Esophagus muscularis mucosa (tissue), 4 donors: ENCODE results near the gene SH3PXD2A.

Experiments
- CTCF ChIP-seq, 3 experiments: fragments of 200-600 bp in 2 of 3; fragments of 450-650 bp in 1 of 3; sonication (generic) in 2 of 3; IDR thresholded peaks; one replicate each; pipeline ENCODE4 v1.5.1; 2017 to 2019; ENCODE audit warnings: antibody characterized with exemption in 3 of 3, mild to moderate bottlenecking in 2 of 3, moderate library complexity in 1 of 3
- EP300 ChIP-seq: sonication (generic); formaldehyde crosslinking; IDR thresholded peaks from one replicate; pipeline ENCODE4 v1.6.1; 2017; ENCODE audit warnings: antibody characterized with exemption
- POLR2A ChIP-seq: fragments of 450-650 bp; IDR thresholded peaks from one replicate; pipeline ENCODE4 v1.6.1; 2017; ENCODE audit warnings: antibody characterized with exemption, moderate library complexity, mild to moderate bottlenecking, low read depth
- POLR2AphosphoS5 ChIP-seq, 2 donors: sonication (generic); formaldehyde crosslinking; IDR thresholded peaks; one replicate each; pipeline ENCODE4 v1.6.1; 2017; ENCODE audit warnings: antibody characterized with exemption in 2 of 2

GRCh38 chr10:103731609-103732270 lies 123.6 kb downstream of the SH3PXD2A start:
- TF ChIP-seq POLR2AphosphoS5 (IDR thresholded peaks at IDR 0.05) (no peak), CTCF (IDR thresholded peaks at IDR 0.05) (no peak), POLR2A (no peak), EP300 (no peak)
